ENCODE data around the gene ADGRG2. TPM values are rescaled to one million over a fixed set of nuclear protein-coding genes. Genes with fewer than 3 reads are reported as not detected.

ADGRG2 gene
- total RNA-seq, 2 donors from 2014 or later, result 5.9 to 9.4 TPM

DNA sequence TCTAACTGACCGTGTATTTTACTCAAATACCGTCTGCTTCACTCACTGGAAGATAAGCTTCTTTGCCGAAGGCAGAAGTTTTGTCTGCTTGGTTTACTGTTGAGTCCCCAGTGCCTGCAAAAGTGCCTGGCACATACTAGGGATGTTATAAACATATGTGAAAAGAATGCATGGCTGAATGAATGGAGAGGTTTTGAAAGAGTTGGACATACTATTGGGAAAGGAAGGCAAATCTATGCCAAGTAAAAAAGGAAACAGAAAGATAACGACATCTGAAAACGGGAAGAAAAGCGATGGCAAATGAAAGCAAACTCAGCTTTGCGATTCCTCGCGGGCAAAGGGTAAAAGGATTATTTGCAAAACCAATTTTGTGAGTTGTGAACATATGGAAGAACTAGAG, 21.7 kb downstream of the ADGRG2 start:
- Histone ChIP-seq H3K9me3 (ENCODE audit: control insufficient read depth, low read length) (no peaks in the 10 kb centered on the region), H3K4me3 (ENCODE audit: low read length) (no peak overlapping the region), H3K36me3 (ENCODE audit: control insufficient read depth, insufficient read depth, low read length) (no peaks in the 10 kb centered on the region), H3K27ac (ENCODE audit: low read depth, low read length) (no peak overlapping the region), H3K4me1 (ENCODE audit: control insufficient read depth, insufficient read depth, low read length) (no peaks in the 10 kb centered on the region), H3K27me3 (ENCODE audit: control insufficient read depth, insufficient read depth, low read length, poor library complexity, severe bottlenecking) (no peaks in the 10 kb centered on the region), H3K9ac (ENCODE audit: extremely low read depth, low read length, poor library complexity, severe bottlenecking) (no peak overlapping the region)
- DNase-seq, result no peak
- Mint-ChIP-seq H3K27ac (no peak overlapping the region), H3K27me3 (ENCODE audit: insufficient read depth) (no peaks in the 10 kb centered on the region), H3K36me3 (ENCODE audit: low read depth) (no peaks in the 10 kb centered on the region), H3K4me3 (no peak overlapping the region), H3K9me3 (peaks cover 55% of the 10 kb centered on the region), H3K4me1 (peaks cover 2% of the 10 kb centered on the region)
- WGBS, 2 experiments (ENCODE audit: insufficient coverage in 1 of 2, insufficient read length in 1 of 2), result 95 to 96% methylated on average over 6 to 9 of the region's 9 CpGs
- TF ChIP-seq, protein P1, sequence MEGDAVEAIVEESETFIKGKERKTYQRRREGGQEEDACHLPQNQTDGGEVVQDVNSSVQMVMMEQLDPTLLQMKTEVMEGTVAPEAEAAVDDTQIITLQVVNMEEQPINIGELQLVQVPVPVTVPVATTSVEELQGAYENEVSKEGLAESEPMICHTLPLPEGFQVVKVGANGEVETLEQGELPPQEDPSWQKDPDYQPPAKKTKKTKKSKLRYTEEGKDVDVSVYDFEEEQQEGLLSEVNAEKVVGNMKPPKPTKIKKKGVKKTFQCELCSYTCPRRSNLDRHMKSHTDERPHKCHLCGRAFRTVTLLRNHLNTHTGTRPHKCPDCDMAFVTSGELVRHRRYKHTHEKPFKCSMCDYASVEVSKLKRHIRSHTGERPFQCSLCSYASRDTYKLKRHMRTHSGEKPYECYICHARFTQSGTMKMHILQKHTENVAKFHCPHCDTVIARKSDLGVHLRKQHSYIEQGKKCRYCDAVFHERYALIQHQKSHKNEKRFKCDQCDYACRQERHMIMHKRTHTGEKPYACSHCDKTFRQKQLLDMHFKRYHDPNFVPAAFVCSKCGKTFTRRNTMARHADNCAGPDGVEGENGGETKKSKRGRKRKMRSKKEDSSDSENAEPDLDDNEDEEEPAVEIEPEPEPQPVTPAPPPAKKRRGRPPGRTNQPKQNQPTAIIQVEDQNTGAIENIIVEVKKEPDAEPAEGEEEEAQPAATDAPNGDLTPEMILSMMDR (conservative IDR thresholded peaks at IDR 0.05), result no peak

DNA sequence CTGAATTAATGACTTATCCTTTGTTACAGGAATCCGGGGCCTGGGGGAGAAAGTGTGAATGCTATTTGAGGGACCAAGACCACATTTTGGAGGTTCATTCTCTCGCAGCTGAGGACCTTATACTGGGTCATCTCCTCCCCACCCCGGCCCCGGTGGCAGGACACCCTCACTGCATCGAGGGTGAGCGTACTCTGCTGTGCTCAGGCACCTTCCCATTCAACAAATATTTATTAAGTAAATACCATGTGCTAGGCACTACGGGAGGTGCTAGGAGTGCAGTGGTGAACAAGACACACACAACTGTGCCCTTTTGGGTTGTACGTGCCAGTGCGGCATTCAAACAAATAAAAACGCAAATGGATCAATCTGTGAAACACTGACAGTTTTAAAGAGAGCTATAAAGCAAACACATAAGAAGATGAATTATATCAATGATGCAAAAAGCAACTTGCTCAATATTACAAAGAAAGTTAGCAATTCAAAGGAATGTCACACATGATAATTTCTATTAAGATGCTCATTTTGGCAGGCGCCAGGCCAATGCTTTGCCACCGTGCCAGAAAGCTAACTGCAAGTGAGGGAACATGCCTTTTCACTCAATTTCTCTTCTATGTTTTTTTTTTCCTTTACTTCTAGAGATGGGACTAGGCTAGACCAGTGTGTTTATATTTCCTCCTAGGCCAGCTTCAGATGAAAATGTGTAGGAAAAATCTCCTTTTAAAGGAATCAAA, 24.6 kb downstream of the ADGRG2 start:
- H3K9ac ChIP-seq (ENCODE audit: extremely low read depth, low read length, poor library complexity, severe bottlenecking), result no peak overlapping the region
- no peaks in the 10 kb centered on the region for H3K27me3 ChIP-seq (ENCODE audit: control insufficient read depth, insufficient read depth, low read length, poor library complexity, severe bottlenecking)
- no peak overlapping the region for H3K4me3 Mint-ChIP-seq
- H3K9me3 Mint-ChIP-seq, result peaks cover 64% of the 10 kb centered on the region
- TF ChIP-seq, protein P1 (conservative IDR thresholded peaks at IDR 0.05), result peak; percentile 35
- H3K36me3 ChIP-seq (ENCODE audit: control insufficient read depth, insufficient read depth, low read length), result no peaks in the 10 kb centered on the region
- H3K4me1 ChIP-seq (ENCODE audit: control insufficient read depth, insufficient read depth, low read length), result no peaks in the 10 kb centered on the region
- H3K9me3 ChIP-seq (ENCODE audit: control insufficient read depth, low read length), result no peaks in the 10 kb centered on the region
- H3K27ac ChIP-seq (ENCODE audit: low read depth, low read length), result no peak overlapping the region
- H3K4me3 ChIP-seq (ENCODE audit: low read length), result no peak overlapping the region
- no peaks in the 10 kb centered on the region for H3K27me3 Mint-ChIP-seq (ENCODE audit: insufficient read depth)
- no peak overlapping the region for H3K27ac Mint-ChIP-seq
- peak; percentile 53 for DNase-seq
- H3K36me3 Mint-ChIP-seq (ENCODE audit: low read depth), result no peaks in the 10 kb centered on the region
- peaks cover 2% of the 10 kb centered on the region for H3K4me1 Mint-ChIP-seq
- 91% methylated on average over 12 of the region's 12 CpGs; no CpG with 5 or more reads in 1 of the 2 experiments for WGBS, 2 experiments (ENCODE audit: insufficient coverage in 1 of 2, insufficient read length in 1 of 2)

- 85% methylated on average over 2 of the region's 2 CpGs; no CpG with 5 or more reads in 1 of the 2 experiments for WGBS, 2 experiments (ENCODE audit: insufficient coverage in 1 of 2, insufficient read length in 1 of 2)
- TF ChIP-seq, protein P1 (conservative IDR thresholded peaks at IDR 0.05), result no peak
- peaks cover 2% of the 10 kb centered on the region for H3K4me1 Mint-ChIP-seq
- Histone ChIP-seq H3K4me1 (ENCODE audit: control insufficient read depth, insufficient read depth, low read length) (no peaks in the 10 kb centered on the region), H3K9me3 (ENCODE audit: control insufficient read depth, low read length) (no peaks in the 10 kb centered on the region), H3K4me3 (ENCODE audit: low read length) (no peak overlapping the region), H3K36me3 (ENCODE audit: control insufficient read depth, insufficient read depth, low read length) (no peaks in the 10 kb centered on the region), H3K27me3 (ENCODE audit: control insufficient read depth, insufficient read depth, low read length, poor library complexity, severe bottlenecking) (no peaks in the 10 kb centered on the region), H3K9ac (ENCODE audit: extremely low read depth, low read length, poor library complexity, severe bottlenecking) (no peak overlapping the region), H3K27ac (ENCODE audit: low read depth, low read length) (no peak overlapping the region)
- no peak overlapping the region for H3K4me3 Mint-ChIP-seq
- peaks cover 4% of the 10 kb centered on the region for H3K36me3 Mint-ChIP-seq (ENCODE audit: low read depth)
- no peak overlapping the region for H3K27ac Mint-ChIP-seq
- no peak for DNase-seq
- H3K9me3 Mint-ChIP-seq, result peaks cover 67% of the 10 kb centered on the region
- no peaks in the 10 kb centered on the region for H3K27me3 Mint-ChIP-seq (ENCODE audit: insufficient read depth)
Observed at GRCh38 chrX:19096586-19096985, 25.7 kb downstream of the ADGRG2 start.

All from endodermal cell (in vitro differentiated cells).